ENCODE results near the gene SP140. TPM values are rescaled to one million over a fixed set of nuclear protein-coding genes. Genes with fewer than 3 reads are reported as not detected.

The SP140 gene
- total and polyA plus RNA-seq, 2 of the 13 experiments (the other 11 are each of a cell fraction or from before 2014, with no cell fraction given): 0.57 to 0.80 TPM

- ChIA-PET CTCF (ENCODE audit: low intra/inter-chr PET ratio, low total read pairs) (no interaction called here), POLR2A (no interaction called here)
- Histone ChIP-seq H3K27me3 (ENCODE audit: control insufficient read depth in 1 of 2, insufficient read depth in 2 of 2, low read length in 2 of 2) (no peaks in the 10 kb centered on the region), H3K79me2 (ENCODE audit: insufficient read depth, low read length) (no peaks in the 10 kb centered on the region), H3K9me3 (ENCODE audit: low read length) (no peaks in the 10 kb centered on the region), H3K36me3 (replicated peaks in 1 of 2; ENCODE audit: control insufficient read depth in 1 of 2, insufficient read depth in 2 of 2, low read length in 2 of 2) (0 out of 5 replicates have a peak, but pooled peaks cover 0 to 7% of the 10 kb centered on the region in 2 experiments), H3K4me2 (ENCODE audit: low read depth, low read length) (no peak overlapping the region), H3K27ac (ENCODE audit: extremely low read length, insufficient read depth, low read length) (no peak overlapping the region), H4K20me1 (ENCODE audit: insufficient read depth, low read length) (no peaks in the 10 kb centered on the region), H3K4me1 (ENCODE audit: insufficient read depth, low read length) (no peaks in the 10 kb centered on the region), H3K4me3 (replicated peaks in 1 of 3; ENCODE audit: insufficient read depth in 1 of 3, low read depth in 2 of 3, low read length in 3 of 3) (no peak overlapping the region), H2AFZ (ENCODE audit: low read length) (no peak overlapping the region), H3K9ac (ENCODE audit: insufficient read depth, low read depth, low read length) (no peak overlapping the region)
- DNase-seq (ENCODE audit: low spot score): no peak
- BruUV-seq (replicated peaks): no TSS peak
- in situ Hi-C loops (cut with HindIII; ENCODE audit: extremely low pct_ligation_motif_present, low pct_unique_long_range_greater_than_20kb): no loop called here
- intact Hi-C loops (cut with micrococcal nuclease; ENCODE audit: unreplicated experiment): no loop called here
- ATAC-seq: no peak; the same call in 2 of the 3 replicates
- TF ChIP-seq ZNF549 (CRISPR knock-in tag; IDR thresholded peaks at IDR 0.05): no peak
- FAIRE-seq: no peak
- 76% methylated on average over 7 of the region's 7 CpGs for WGBS (ENCODE audit: low lambda C conversion rate)
These were observed 45.6 kb upstream of the SP140 start for GRCh38 chr2:230179907-230180306.

GRCh38 chr2:230181195-230181594 lies 44.3 kb upstream of the SP140 start:
- CTCF ChIA-PET (ENCODE audit: low intra/inter-chr PET ratio, low total read pairs): no interaction called here
- no peak for TF ChIP-seq MATR3 (CRISPR knock-in tag; IDR thresholded peaks at IDR 0.05)
- TF ChIP-seq ZSCAN22 (CRISPR knock-in tag; IDR thresholded peaks at IDR 0.05): no peak
- TF ChIP-seq ZNF556 (CRISPR knock-in tag; IDR thresholded peaks at IDR 0.05; ENCODE audit: borderline replicate concordance): no peak
- no peak for TF ChIP-seq POLR2G (IDR thresholded peaks at IDR 0.05; ENCODE audit: low read depth, low read length)
- no peak for TF ChIP-seq ZNF230 (CRISPR knock-in tag; IDR thresholded peaks at IDR 0.05)
- TF ChIP-seq NFIB (CRISPR knock-in tag; IDR thresholded peaks at IDR 0.05; ENCODE audit: borderline replicate concordance): no peak
- TF ChIP-seq ATM (IDR thresholded peaks at IDR 0.05; ENCODE audit: borderline replicate concordance): no peak
- no peak for TF ChIP-seq SALL2 (CRISPR knock-in tag; IDR thresholded peaks at IDR 0.05)
- no peak for TF ChIP-seq TFDP1 (CRISPR knock-in tag; IDR thresholded peaks at IDR 0.05; ENCODE audit: borderline replicate concordance)
- Histone ChIP-seq H3K36me3 (replicated peaks in 1 of 2; ENCODE audit: control insufficient read depth in 1 of 2, insufficient read depth in 2 of 2, low read length in 2 of 2) (0 out of 5 replicates have a peak, but pooled peaks cover 0 to 3% of the 10 kb centered on the region in 2 experiments), H3K27me3 (ENCODE audit: control insufficient read depth in 1 of 2, insufficient read depth in 2 of 2, low read length in 2 of 2) (no peaks in the 10 kb centered on the region), H3K9ac (ENCODE audit: insufficient read depth, low read depth, low read length) (no peak overlapping the region), H3K4me2 (ENCODE audit: low read depth, low read length) (no peak overlapping the region), H3K27ac (ENCODE audit: extremely low read length, insufficient read depth, low read length) (no peak overlapping the region), H3K9me3 (ENCODE audit: low read length) (no peaks in the 10 kb centered on the region), H2AFZ (ENCODE audit: low read length) (no peak overlapping the region), H3K4me1 (ENCODE audit: insufficient read depth, low read length) (no peaks in the 10 kb centered on the region), H3K4me3 (replicated peaks in 1 of 3; ENCODE audit: insufficient read depth in 1 of 3, low read depth in 2 of 3, low read length in 3 of 3) (no peak overlapping the region), H4K20me1 (ENCODE audit: insufficient read depth, low read length) (no peaks in the 10 kb centered on the region), H3K79me2 (ENCODE audit: insufficient read depth, low read length) (no peaks in the 10 kb centered on the region)
- intact Hi-C loops (cut with micrococcal nuclease; ENCODE audit: unreplicated experiment) (no loop called here), in situ Hi-C loops (cut with HindIII; ENCODE audit: extremely low pct_ligation_motif_present, low pct_unique_long_range_greater_than_20kb) (no loop called here)
- 97% methylated on average over 2 of the region's 2 CpGs for WGBS (ENCODE audit: low lambda C conversion rate)
- POLR2A ChIA-PET: no interaction called here
- no peak for FAIRE-seq
- DNase-seq (ENCODE audit: low spot score): no peak
- ATAC-seq: no peak
- BruUV-seq (replicated peaks): no TSS peak
